ENCODE measurements around the gene ALDH3B1. TPM values are rescaled to one million over a fixed set of nuclear protein-coding genes. Genes with fewer than 3 reads are reported as not detected.
A peak's percentile ranks its signal among the peaks of the same experiment; 100 is the strongest.

ALDH3B1 gene
- total RNA-seq, 1 experiment from 2014 or later = 104 TPM

DNA sequence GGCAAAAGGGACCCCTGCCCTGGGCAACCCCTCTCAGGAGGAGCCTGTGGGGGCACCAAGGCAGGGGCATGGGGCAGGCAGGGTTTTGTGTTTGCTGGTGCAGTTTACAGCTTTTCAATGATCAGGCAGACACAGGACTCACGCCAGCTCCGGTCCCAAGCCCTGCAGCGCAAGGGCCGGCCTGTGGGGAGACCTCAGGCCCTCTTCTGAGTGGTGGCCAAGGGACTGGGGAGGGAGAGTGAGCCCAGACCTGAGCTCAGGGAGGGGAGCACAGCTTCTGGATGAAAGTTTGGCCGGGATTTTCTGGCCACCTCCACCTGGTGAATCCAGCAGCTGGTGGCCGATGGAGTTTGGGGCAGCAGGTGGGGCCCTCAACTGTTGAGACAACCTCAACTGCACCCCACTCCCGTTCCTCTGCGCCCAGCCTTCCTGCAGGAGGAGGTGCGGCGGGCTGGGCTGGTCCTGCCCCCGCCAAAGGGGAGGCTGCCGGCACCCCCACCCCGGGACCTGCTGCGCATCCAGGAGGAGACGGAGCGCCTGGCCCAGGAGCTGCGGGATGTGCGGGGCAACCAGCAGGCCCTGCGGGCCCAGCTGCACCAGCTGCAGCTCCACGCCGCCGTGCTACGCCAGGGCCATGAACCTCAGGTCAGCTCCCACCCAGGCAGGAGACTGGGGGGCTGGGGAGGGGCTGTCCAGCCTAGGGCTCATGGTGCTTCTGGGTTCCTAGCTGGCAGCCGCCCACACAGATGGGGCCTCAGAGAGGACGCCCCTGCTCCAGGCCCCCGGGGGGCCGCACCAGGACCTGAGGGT, 32.3 kb downstream of the ALDH3B1 start:
- DNase-seq = no peak
- POLR2A ChIA-PET (ENCODE audit: unreplicated experiment) = interaction anchor here (0.6 kb wide), 1 partner anchor 19 kb away, joined by 25 read pairs; no protein-coding TSS in a partner anchor
- CTCF ChIA-PET = interaction anchor here (0.9 kb wide), 1 partner anchor 29 kb away, joined by 3 read pairs; no protein-coding TSS in a partner anchor
- intact Hi-C loops (cut with micrococcal nuclease; ENCODE audit: unreplicated experiment) = loop anchor here (5.0 kb wide), 2 partner anchors 80 to 105 kb away; partner anchors contain the start of gene CHKA
- no peaks in the 10 kb centered on the region for H3K36me3 ChIP-seq (ENCODE audit: low read depth)
- H3K9me3 ChIP-seq (ENCODE audit: insufficient read depth, low read depth) = no peaks in the 10 kb centered on the region
- H4K20me1 ChIP-seq (ENCODE audit: insufficient read depth) = no peaks in the 10 kb centered on the region
- no TSS peak for BruUV-seq (replicated peaks)
- H3K27me3 ChIP-seq (ENCODE audit: insufficient read depth, low read depth) = no peaks in the 10 kb centered on the region
- peaks cover 36% of the 10 kb centered on the region for H3K4me1 ChIP-seq (replicated peaks; ENCODE audit: insufficient read depth)
- no peak overlapping the region for H2AFZ ChIP-seq
- peak overlapping the region; percentile 68; the same call in 1 of the 2 replicates for H3K27ac ChIP-seq
- no peaks in the 10 kb centered on the region for H3K9me2 ChIP-seq (ENCODE audit: insufficient read depth)
- peaks cover 46% of the 10 kb centered on the region; the same call in 1 of the 2 replicates for H3F3A ChIP-seq (ENCODE audit: insufficient read depth, low read depth)
- H3K4me3 ChIP-seq = no peak overlapping the region
- peaks cover 30% of the 10 kb centered on the region for H3K79me2 ChIP-seq (ENCODE audit: low read depth)
- TF ChIP-seq EZH2 (IDR thresholded peaks at IDR 0.05; ENCODE audit: low read depth) = no peak
- TF ChIP-seq, protein P1, sequence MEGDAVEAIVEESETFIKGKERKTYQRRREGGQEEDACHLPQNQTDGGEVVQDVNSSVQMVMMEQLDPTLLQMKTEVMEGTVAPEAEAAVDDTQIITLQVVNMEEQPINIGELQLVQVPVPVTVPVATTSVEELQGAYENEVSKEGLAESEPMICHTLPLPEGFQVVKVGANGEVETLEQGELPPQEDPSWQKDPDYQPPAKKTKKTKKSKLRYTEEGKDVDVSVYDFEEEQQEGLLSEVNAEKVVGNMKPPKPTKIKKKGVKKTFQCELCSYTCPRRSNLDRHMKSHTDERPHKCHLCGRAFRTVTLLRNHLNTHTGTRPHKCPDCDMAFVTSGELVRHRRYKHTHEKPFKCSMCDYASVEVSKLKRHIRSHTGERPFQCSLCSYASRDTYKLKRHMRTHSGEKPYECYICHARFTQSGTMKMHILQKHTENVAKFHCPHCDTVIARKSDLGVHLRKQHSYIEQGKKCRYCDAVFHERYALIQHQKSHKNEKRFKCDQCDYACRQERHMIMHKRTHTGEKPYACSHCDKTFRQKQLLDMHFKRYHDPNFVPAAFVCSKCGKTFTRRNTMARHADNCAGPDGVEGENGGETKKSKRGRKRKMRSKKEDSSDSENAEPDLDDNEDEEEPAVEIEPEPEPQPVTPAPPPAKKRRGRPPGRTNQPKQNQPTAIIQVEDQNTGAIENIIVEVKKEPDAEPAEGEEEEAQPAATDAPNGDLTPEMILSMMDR (conservative IDR thresholded peaks at IDR 0.05) = no peak
- H3K4me2 ChIP-seq = peak overlapping the region; percentile 65

- Histone ChIP-seq H3K4me1 (replicated peaks; ENCODE audit: insufficient read depth) (peaks cover 33% of the 10 kb centered on the region), H3F3A (ENCODE audit: insufficient read depth, low read depth) (peaks cover 40% of the 10 kb centered on the region; the same call in 1 of the 2 replicates), H3K36me3 (ENCODE audit: low read depth) (no peaks in the 10 kb centered on the region), H3K27ac (peak overlapping the region; percentile 68), H3K9me2 (ENCODE audit: insufficient read depth) (no peaks in the 10 kb centered on the region), H3K79me2 (ENCODE audit: low read depth) (peaks cover 30% of the 10 kb centered on the region), H3K9me3 (ENCODE audit: insufficient read depth, low read depth) (no peaks in the 10 kb centered on the region), H3K27me3 (ENCODE audit: insufficient read depth, low read depth) (no peaks in the 10 kb centered on the region), H2AFZ (no peak overlapping the region), H4K20me1 (ENCODE audit: insufficient read depth) (no peaks in the 10 kb centered on the region), H3K4me3 (0 out of 2 replicates have a peak overlapping the region, but pooled peaks have one; percentile 17), H3K4me2 (peak overlapping the region; percentile 65)
- no TSS peak for BruUV-seq (replicated peaks)
- ChIA-PET POLR2A (ENCODE audit: unreplicated experiment) (interaction anchor here (0.6 to 0.8 kb wide), 3 partner anchors 12 to 107 kb away, joined by 3 to 11 read pairs (median 10); no protein-coding TSS in a partner anchor), CTCF (no interaction called here)
- intact Hi-C loops (cut with micrococcal nuclease; ENCODE audit: unreplicated experiment) = loop anchor here (5.0 kb wide), 2 partner anchors 79 to 104 kb away; partner anchors contain the start of gene CHKA
- no peak for TF ChIP-seq EZH2 (IDR thresholded peaks at IDR 0.05; ENCODE audit: low read depth)
- TF ChIP-seq, protein P1 (conservative IDR thresholded peaks at IDR 0.05) = no peak
- no peak for DNase-seq
Observed at GRCh38 chr11:68043029-68043348, 32.9 kb downstream of the ALDH3B1 start.

- Histone ChIP-seq H4K20me1 (ENCODE audit: insufficient read depth) (no peaks in the 10 kb centered on the region), H2AFZ (no peak overlapping the region), H3K27me3 (ENCODE audit: insufficient read depth, low read depth) (no peaks in the 10 kb centered on the region), H3K4me2 (peak overlapping the region; percentile 65), H3K9me3 (ENCODE audit: insufficient read depth, low read depth) (no peaks in the 10 kb centered on the region), H3K9me2 (ENCODE audit: insufficient read depth) (no peaks in the 10 kb centered on the region), H3K4me3 (0 out of 2 replicates have a peak overlapping the region, but pooled peaks have one; percentile 17), H3K36me3 (ENCODE audit: low read depth) (no peaks in the 10 kb centered on the region), H3F3A (ENCODE audit: insufficient read depth, low read depth) (peaks cover 36% of the 10 kb centered on the region; the same call in 1 of the 2 replicates), H3K27ac (peak overlapping the region; percentile 68), H3K4me1 (replicated peaks; ENCODE audit: insufficient read depth) (peaks cover 27% of the 10 kb centered on the region), H3K79me2 (ENCODE audit: low read depth) (peaks cover 30% of the 10 kb centered on the region)
- DNase-seq = peak; percentile 75 to 80
- BruUV-seq (replicated peaks) = no TSS peak
- TF ChIP-seq, protein P1 (conservative IDR thresholded peaks at IDR 0.05) = no peak
- no peak for TF ChIP-seq EZH2 (IDR thresholded peaks at IDR 0.05; ENCODE audit: low read depth)
- ChIA-PET POLR2A (ENCODE audit: unreplicated experiment) (interaction anchor here (0.6 to 0.8 kb wide), 7 partner anchors 11 to 394 kb away, joined by 3 to 19 read pairs (median 10); no protein-coding TSS in a partner anchor), CTCF (interaction anchor here (0.6 to 0.9 kb wide), 7 partner anchors 33 to 424 kb away, joined by 3 to 24 read pairs (median 4); partner anchors contain the start of gene ALDH3B1)
- intact Hi-C loops (cut with micrococcal nuclease; ENCODE audit: unreplicated experiment) = loop anchor here (5.0 kb wide), 2 partner anchors 79 to 104 kb away; partner anchors contain the start of gene CHKA
Observed at GRCh38 chr11:68043349-68044144, 33.4 kb downstream of the ALDH3B1 start.
